ENCODE measurements around the gene LMAN2L.

The LMAN2L gene

GRCh38 chr2:96760036-96760985 lies 20.4 kb upstream of the LMAN2L start, which contains the start of gene CNNM4:
TSS of gene CNNM4 (plus strand) at chr2:96760902. CDS start at chr2:96761000, 98 bp downstream.
- peak; percentile 91 for DNase-seq (ENCODE audit: low spot score)

GRCh38 chr2:96759548-96759947 lies 19.7 kb upstream of the LMAN2L start:
- DNase-seq (ENCODE audit: low spot score), result no peak

GRCh38 chr2:96758987-96759386 lies 19.1 kb upstream of the LMAN2L start:
- DNase-seq (ENCODE audit: low spot score), result no peak

- DNase-seq (ENCODE audit: low spot score), result no peak
These were observed 17.6 kb upstream of the LMAN2L start for GRCh38 chr2:96757477-96757860.

- no peak for DNase-seq (ENCODE audit: low spot score)
These were observed 17.1 kb upstream of the LMAN2L start for GRCh38 chr2:96756788-96757476.

GRCh38 chr2:96754317-96754716 lies 14.5 kb upstream of the LMAN2L start:
- no peak for DNase-seq (ENCODE audit: low spot score)

GRCh38 chr2:96753661-96754282 lies 13.9 kb upstream of the LMAN2L start:
- DNase-seq (ENCODE audit: low spot score), result no peak

- DNase-seq (ENCODE audit: low spot score), result no peak
These were observed 11.9 kb upstream of the LMAN2L start for GRCh38 chr2:96751800-96752199.

GRCh38 chr2:96747061-96747617 lies 7.3 kb upstream of the LMAN2L start:
- no peak for DNase-seq (ENCODE audit: low spot score)

- no peak for DNase-seq (ENCODE audit: low spot score)
These were observed 710 bp downstream of the LMAN2L start for GRCh38 chr2:96739076-96739632.

- DNase-seq (ENCODE audit: low spot score), result peak; percentile 28
These were observed 2.0 kb downstream of the LMAN2L start for GRCh38 chr2:96737831-96738230.

- DNase-seq (ENCODE audit: low spot score), result no peak
These were observed 2.6 kb downstream of the LMAN2L start for GRCh38 chr2:96737251-96737650.

GRCh38 chr2:96734880-96735583 lies 4.8 kb downstream of the LMAN2L start:
- no peak for DNase-seq (ENCODE audit: low spot score)

GRCh38 chr2:96733931-96734330 lies 5.9 kb downstream of the LMAN2L start:
- DNase-seq (ENCODE audit: low spot score), result no peak

GRCh38 chr2:96730212-96730611 lies 9.7 kb downstream of the LMAN2L start:
- no peak for DNase-seq (ENCODE audit: low spot score)

- DNase-seq (ENCODE audit: low spot score), result no peak
These were observed 10.1 kb downstream of the LMAN2L start for GRCh38 chr2:96729748-96730147.

GRCh38 chr2:96727431-96727830 lies 12.4 kb downstream of the LMAN2L start:
- DNase-seq (ENCODE audit: low spot score), result no peak

GRCh38 chr2:96726131-96726530 lies 13.7 kb downstream of the LMAN2L start:
- DNase-seq (ENCODE audit: low spot score), result no peak

- no peak for DNase-seq (ENCODE audit: low spot score)
These were observed 23.5 kb downstream of the LMAN2L start for GRCh38 chr2:96716388-96716787.

- no peak for DNase-seq (ENCODE audit: low spot score)
These were observed 24.2 kb downstream of the LMAN2L start for GRCh38 chr2:96715658-96716057.

- no peak for DNase-seq (ENCODE audit: low spot score)
These were observed 28.9 kb downstream of the LMAN2L start for GRCh38 chr2:96710985-96711384.

All from CD4-positive, alpha-beta T cell treated with Interleukin-6 at 100 ng/mL for 8 hours (primary cell).